ENCODE measurements around the gene IFNA1.

The IFNA1 gene

DNA sequence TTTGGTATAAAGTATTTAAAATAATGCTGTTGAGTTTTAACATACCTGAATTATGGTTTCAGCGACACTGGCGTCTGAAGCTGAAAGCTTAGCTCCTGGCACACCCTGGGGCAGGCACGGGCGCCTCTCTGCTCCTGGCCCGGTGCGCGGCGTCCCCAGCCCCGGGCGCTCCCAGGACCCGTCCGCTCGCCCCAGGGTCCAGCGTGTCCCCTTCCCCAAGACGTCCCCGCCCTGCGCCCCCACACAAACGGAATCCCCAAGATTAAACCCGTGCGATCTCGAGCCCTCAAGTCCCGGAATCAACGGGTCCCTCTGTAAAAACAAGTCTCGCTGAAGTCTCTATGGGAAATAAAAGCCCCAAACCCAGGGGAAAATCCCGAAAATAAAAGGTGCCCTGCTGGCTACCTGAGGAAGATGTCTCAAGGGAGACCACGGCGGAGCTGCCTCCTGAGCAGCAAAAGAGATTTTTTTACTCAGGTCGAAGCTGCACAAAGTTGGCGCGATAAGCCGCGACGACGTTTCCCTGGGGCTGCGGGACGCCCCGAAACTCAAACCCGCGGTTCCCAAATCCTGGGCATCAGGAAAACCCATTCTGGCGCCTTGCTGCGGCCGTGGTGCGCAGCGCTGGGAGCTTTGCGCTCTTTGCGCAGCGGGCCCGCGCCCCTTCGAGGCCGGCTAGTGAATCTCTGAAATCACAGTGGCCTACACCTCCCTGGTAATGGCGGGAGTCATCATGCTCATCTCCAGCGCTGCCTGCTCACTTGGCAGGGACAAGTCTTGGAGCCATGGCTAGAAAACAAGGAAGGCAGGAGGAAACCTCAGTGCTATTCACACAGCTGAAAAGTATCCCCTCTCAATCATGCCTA lies 37.6 kb upstream of the IFNA1 start:
- CTCF ChIA-PET = interaction anchor here (0.6 to 1.5 kb wide), 6 partner anchors 10 to 207 kb away, joined by 3 to 5 read pairs (median 4); no protein-coding TSS in a partner anchor
- TF ChIP-seq L3MBTL2 (conservative IDR thresholded peaks at IDR 0.05) (peak; percentile 54; the same call in 1 of the 2 replicates), ZNF384 (IDR thresholded peaks at IDR 0.05) (no peak)
- POLR2A ChIA-PET = interaction anchor here (0.8 kb wide), 1 partner anchor 68 kb away, joined by 3 read pairs; the partner anchor contains the start of gene KLHL9
- peak; percentile 71 for DNase-seq (ENCODE audit: extremely low spot score)

DNA sequence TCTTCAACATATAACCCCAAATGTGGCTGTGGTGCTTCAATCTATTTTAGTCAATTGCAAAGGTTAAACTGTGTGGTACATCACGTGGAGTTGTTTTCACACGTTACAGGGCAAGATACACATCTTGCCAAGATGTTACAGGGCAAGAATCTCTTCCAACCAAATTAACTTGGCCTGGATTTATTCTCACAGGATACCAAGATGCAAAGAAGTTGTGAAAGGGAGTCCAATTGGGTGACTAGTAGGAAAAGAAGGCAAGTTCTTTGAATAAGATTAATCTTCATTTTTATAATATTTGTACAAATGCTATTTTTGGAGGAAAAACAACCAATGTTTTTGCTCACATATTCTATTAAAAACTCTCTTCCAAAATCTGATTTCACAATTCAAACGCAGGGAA lies 36.1 kb upstream of the IFNA1 start:
- ChIA-PET CTCF (no interaction called here), POLR2A (no interaction called here)

DNA sequence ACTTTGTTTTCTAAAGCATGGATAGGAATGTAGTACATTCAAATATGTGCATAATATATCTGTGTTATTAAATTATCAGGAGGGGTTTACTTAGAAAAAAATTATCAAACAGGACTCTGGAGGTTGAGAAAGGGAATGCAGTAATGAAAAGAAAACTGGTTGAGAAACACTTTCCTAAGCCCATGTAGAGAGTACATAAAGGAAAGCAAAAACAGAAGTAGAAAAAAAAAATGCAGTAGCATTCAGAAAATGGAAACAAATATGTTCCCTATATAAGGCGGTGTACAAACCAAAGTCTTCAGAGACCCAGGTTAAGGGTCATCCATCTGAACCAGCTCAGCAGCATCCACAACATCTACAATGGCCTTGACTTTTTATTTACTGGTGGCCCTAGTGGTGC lies 31.4 kb upstream of the IFNA1 start, which contains the start of gene IFNA8:
Gene IFNA8 (plus strand): TSS at position 301 of the 400 bp plus-strand sequence. CDS start 60 bp downstream, at position 361.
- POLR2A ChIA-PET = no interaction called here
- CTCF ChIA-PET = no interaction called here
- DNase-seq (ENCODE audit: extremely low spot score) = no peak
- TF ChIP-seq FOXA1 (IDR thresholded peaks at IDR 0.05) (no peak), LEF1 (IDR thresholded peaks at IDR 0.05; ENCODE audit: borderline replicate concordance) (no peak), BHLHE40 (IDR thresholded peaks at IDR 0.05; ENCODE audit: borderline replicate concordance) (no peak), TARDBP (IDR thresholded peaks at IDR 0.05) (no peak), NFRKB (IDR thresholded peaks at IDR 0.05) (no peak), ELF4 (IDR thresholded peaks at IDR 0.05) (no peak), ARNT (IDR thresholded peaks at IDR 0.05) (no peak), ZNF384 (IDR thresholded peaks at IDR 0.05) (no peak), FOXM1 (IDR thresholded peaks at IDR 0.05; ENCODE audit: borderline replicate concordance) (no peak), L3MBTL2 (conservative IDR thresholded peaks at IDR 0.05) (no peak), SUZ12 (IDR thresholded peaks at IDR 0.05) (no peak), HDGF (IDR thresholded peaks at IDR 0.05; ENCODE audit: borderline replicate concordance) (no peak), CTBP1 (IDR thresholded peaks at IDR 0.05; ENCODE audit: borderline replicate concordance) (no peak), SP1 (IDR thresholded peaks at IDR 0.05) (no peak), FOXK2 (IDR thresholded peaks at IDR 0.05) (no peak)
- TF ChIP-seq, protein P1, sequence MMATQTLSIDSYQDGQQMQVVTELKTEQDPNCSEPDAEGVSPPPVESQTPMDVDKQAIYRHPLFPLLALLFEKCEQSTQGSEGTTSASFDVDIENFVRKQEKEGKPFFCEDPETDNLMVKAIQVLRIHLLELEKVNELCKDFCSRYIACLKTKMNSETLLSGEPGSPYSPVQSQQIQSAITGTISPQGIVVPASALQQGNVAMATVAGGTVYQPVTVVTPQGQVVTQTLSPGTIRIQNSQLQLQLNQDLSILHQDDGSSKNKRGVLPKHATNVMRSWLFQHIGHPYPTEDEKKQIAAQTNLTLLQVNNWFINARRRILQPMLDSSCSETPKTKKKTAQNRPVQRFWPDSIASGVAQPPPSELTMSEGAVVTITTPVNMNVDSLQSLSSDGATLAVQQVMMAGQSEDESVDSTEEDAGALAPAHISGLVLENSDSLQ (IDR thresholded peaks at IDR 0.05) = no peak

More for the DNA sequence above, 36.1 kb upstream of the IFNA1 start:
- no peak for TF ChIP-seq ZNF384 (IDR thresholded peaks at IDR 0.05)
- no peak for DNase-seq (ENCODE audit: extremely low spot score)

DNA sequence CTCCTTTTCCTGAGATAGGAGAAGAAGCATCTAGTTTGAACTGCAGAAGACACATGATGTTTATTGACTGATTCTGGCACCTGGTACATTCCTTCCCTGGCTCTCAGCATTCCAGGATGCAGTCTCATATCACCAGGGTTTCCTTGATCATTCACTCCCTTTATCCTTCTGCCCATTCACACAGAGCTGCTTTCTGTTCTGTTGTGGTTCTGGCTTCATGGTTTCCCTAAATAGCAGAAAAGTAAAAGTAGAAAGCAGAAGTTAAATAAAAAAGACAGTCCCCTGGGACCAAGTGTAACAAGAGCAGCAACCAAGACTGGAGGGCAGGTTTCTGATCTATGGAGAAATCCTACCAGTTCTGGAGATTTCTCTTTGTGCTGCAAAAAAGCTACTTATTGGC lies 28.1 kb upstream of the IFNA1 start:
- no peak for DNase-seq (ENCODE audit: extremely low spot score)
- TF ChIP-seq BHLHE40 (IDR thresholded peaks at IDR 0.05; ENCODE audit: borderline replicate concordance) (no peak), CTBP1 (IDR thresholded peaks at IDR 0.05; ENCODE audit: borderline replicate concordance) (no peak), SP1 (IDR thresholded peaks at IDR 0.05) (no peak), SUZ12 (IDR thresholded peaks at IDR 0.05) (no peak), FOXK2 (IDR thresholded peaks at IDR 0.05) (no peak), LEF1 (IDR thresholded peaks at IDR 0.05; ENCODE audit: borderline replicate concordance) (no peak), NFRKB (IDR thresholded peaks at IDR 0.05) (no peak), ELF4 (IDR thresholded peaks at IDR 0.05) (no peak), L3MBTL2 (conservative IDR thresholded peaks at IDR 0.05) (no peak), ZNF384 (IDR thresholded peaks at IDR 0.05) (no peak), FOXM1 (IDR thresholded peaks at IDR 0.05; ENCODE audit: borderline replicate concordance) (no peak), HDGF (IDR thresholded peaks at IDR 0.05; ENCODE audit: borderline replicate concordance) (no peak), TARDBP (IDR thresholded peaks at IDR 0.05) (no peak), ARNT (IDR thresholded peaks at IDR 0.05) (no peak), FOXA1 (IDR thresholded peaks at IDR 0.05) (no peak)
- TF ChIP-seq, protein P1 (IDR thresholded peaks at IDR 0.05) = no peak
- POLR2A ChIA-PET = no interaction called here
- CTCF ChIA-PET = no interaction called here

DNA sequence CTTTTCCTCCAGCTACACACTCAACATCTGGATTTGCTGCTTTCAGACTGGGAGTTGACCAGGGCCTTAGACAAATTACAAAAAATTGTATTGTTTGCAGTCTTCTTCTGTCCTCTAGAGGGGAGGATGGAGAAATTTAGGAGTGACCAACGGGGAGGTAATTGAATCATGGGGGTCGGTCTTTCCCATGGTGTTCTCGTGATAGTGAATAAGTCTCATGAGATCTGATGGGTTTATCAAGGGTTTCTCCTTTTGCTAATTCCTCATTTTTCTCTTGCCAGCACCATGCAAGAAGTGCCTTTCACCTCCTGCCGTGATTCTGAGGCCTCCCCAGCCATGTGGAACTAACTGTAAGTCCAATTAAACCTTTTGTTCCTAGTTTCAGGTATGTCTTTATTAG lies 27.1 kb upstream of the IFNA1 start:
- ChIA-PET POLR2A (no interaction called here), CTCF (no interaction called here)
- DNase-seq (ENCODE audit: extremely low spot score) = no peak
- TF ChIP-seq NFRKB (IDR thresholded peaks at IDR 0.05) = no peak
- TF ChIP-seq, protein P1 (IDR thresholded peaks at IDR 0.05) = no peak
- TF ChIP-seq BHLHE40 (IDR thresholded peaks at IDR 0.05; ENCODE audit: borderline replicate concordance) = no peak
- no peak for TF ChIP-seq TARDBP (IDR thresholded peaks at IDR 0.05)

DNA sequence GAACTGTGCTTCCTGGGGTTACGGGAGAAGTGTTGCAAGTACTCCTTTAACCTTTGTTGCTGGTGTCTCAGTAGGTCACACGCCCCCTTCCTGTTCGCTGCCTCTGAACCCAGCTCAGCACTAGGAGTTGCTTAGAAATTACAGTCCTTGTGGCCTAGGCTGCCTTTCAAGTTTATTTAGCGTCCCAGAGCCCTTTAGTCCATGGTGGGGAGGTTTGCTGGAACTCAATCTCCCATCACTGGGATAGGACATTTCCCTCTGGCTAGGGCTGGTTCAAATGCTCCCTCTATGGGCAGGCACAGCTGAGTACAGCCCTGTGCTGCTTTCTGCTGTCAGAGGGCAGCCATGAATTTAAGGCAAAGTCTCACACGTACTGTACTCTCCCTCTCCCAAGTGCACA lies 26.6 kb upstream of the IFNA1 start:
- peak; percentile 31 for DNase-seq (ENCODE audit: extremely low spot score)

More for the DNA sequence above, 26.6 kb upstream of the IFNA1 start:
- TF ChIP-seq ELF4 (IDR thresholded peaks at IDR 0.05) = no peak
- TF ChIP-seq L3MBTL2 (conservative IDR thresholded peaks at IDR 0.05) = no peak
- TF ChIP-seq NFRKB (IDR thresholded peaks at IDR 0.05) = no peak
- TF ChIP-seq ZNF384 (IDR thresholded peaks at IDR 0.05) = no peak
- TF ChIP-seq FOXA1 (IDR thresholded peaks at IDR 0.05) = no peak
- no peak for TF ChIP-seq SUZ12 (IDR thresholded peaks at IDR 0.05)
- no peak for TF ChIP-seq CTBP1 (IDR thresholded peaks at IDR 0.05; ENCODE audit: borderline replicate concordance)
- no peak for TF ChIP-seq SP1 (IDR thresholded peaks at IDR 0.05)
- no peak for TF ChIP-seq HDGF (IDR thresholded peaks at IDR 0.05; ENCODE audit: borderline replicate concordance)
- ChIA-PET POLR2A (no interaction called here), CTCF (no interaction called here)

Data from HEK293T (cell line).